Caki2 (cell line): ENCODE measurements around the gene KCNH1. TPM values are rescaled to one million over a fixed set of nuclear protein-coding genes. Genes with fewer than 3 reads are reported as not detected.
"Not testable (repeated sequence)": the region's sequence is repeated elsewhere in the genome, so short reads cannot be mapped to it uniquely, and the experiment has no call there.

Experiments used
- DNase-seq: peaks from one replicate; pipeline ENCODE4 v3.0.0-alpha.2; 2015; ENCODE audit warnings: low read depth
- in situ Hi-C: cut with HindIII; loops from 2 replicates; pipeline ENCODE4 v1.10.0; 2016; ENCODE audit warnings: low sequenced_read_pairs, low pct_unique_long_range_greater_than_20kb, mixed read lengths
- total RNA-seq: library from RNA; depleted of rRNA; stranded (reverse); fragments of >200 nt; shearing (Covaris generic); gene quantifications from 2 replicates; pipeline ENCODE4 v1.2.3, GENCODE V29; 2014; ENCODE audit warnings: low replicate concordance

Gene KCNH1
- total RNA-seq, 1 experiment from 2014 or later, result 2.0 TPM

DNA sequence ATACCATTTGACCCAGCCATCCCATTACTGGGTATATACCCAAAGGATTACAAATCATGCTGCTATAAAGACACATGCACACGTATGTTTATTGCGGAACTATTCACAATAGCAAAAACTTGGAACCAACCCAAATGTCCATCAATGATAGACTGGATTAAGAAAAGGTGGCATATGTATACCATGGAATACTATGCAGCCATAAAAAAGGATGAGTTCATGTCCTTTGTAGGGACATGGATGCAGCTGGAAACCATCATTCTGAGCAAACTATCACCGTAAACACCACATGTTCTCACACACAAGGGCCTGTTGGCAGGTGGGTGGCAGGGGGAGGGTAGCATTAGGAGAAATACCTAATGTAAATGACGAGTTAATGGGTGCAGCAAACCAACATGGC lies 472.4 kb downstream of the KCNH1 start:
- in situ Hi-C loops, DNase-seq: not testable (repeated sequence)

DNA sequence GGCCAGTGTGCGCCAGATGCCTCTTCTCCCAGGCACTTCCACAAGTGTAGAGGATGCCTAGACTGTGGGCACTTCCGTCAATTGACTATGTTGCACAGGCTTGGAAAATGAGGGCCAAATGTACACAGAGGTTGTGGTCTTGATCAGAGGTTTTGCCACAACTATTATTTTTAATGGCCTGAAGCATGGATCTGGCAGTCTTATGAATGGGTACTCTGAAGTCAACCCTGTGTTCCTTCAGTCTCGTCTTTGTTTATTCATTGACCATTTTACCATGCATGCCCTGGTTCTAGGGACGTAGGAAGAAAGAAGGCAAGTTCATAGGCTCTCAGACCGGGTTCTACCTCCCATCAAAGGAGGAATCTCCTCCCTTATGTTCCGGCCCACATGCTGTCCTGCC lies 476.1 kb downstream of the KCNH1 start:
- DNase-seq, result no peak
- in situ Hi-C loops, result no loop called here

DNA sequence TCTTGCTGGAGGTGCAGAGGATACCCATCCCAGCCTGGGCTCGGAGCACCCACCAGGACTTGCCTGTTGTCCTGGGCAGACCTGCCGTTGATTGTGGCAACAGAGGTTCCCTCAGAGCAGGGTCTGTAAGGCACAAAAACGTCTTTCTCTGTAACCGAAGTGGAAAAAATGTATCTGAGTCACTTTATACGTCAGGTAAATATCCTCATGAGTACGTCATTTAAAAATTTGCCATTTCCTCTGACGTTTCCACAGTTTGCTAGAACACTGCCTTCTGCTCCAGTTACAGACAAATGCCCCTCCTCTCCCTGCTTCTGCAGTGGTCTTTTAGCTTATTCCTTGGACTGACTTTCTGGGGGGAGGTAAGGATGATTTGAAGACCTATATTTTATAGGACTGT lies 478.4 kb downstream of the KCNH1 start:
- no peak for DNase-seq
- in situ Hi-C loops, result no loop called here

DNA sequence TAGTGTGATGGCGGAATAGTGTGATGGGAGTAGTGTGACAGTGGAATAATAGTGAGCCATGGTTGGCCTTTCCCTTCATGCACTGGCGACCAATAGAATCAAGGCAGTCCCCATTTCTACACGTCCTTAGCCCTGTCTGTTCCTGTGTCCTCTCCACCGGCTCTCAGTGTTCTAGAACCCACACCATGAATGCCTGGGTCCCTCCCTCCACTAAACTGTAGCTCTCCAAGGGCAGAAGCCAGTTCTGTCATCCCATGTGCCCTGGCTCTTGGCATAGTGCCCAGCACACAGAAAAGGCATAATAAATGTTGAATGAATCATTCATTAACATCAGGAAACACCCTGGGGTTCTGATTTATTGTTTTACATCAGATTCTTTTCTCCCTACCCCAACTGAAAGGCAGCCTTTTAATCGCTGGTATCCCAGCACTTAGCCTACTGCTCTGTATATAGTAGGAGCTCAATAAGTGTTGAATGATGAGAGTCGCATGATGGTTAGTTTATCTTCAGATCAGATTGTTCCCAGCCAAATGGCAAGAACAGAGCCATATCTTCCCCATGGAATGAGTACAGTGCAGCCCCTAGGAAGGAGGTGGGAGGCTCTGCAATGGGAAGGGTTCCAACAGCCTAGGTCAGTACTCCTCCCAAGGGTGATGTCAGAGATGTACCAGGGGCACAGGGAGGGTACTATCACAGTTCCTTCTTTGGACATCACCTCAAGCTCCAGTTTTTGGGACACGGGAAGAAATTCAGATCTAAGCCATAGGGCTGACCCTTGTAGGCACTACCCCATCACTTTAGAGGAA lies 479.6 kb downstream of the KCNH1 start:
- in situ Hi-C loops, result no loop called here
- DNase-seq, result peak; percentile 19

DNA sequence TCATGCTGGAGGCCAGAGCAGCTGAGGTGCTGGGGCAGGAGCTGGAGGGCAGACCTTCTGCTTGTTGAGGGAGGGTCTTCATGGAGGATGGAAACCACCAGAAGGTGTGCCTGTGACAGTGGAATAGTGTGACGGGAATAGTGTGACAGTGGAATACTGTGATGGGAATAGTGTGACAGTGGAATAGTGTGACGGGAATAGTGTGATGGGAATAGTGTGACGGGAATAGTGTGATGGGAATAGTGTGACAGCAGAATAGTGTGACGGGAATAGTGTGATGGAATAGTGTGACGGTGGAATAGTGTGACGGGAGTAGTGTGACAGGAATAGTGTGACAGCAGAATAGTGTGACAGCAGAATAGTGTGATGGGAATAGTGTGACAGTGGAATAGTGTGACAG lies 480.2 kb downstream of the KCNH1 start:
- DNase-seq, result peak; percentile 8
- in situ Hi-C loops, result no loop called here

DNA sequence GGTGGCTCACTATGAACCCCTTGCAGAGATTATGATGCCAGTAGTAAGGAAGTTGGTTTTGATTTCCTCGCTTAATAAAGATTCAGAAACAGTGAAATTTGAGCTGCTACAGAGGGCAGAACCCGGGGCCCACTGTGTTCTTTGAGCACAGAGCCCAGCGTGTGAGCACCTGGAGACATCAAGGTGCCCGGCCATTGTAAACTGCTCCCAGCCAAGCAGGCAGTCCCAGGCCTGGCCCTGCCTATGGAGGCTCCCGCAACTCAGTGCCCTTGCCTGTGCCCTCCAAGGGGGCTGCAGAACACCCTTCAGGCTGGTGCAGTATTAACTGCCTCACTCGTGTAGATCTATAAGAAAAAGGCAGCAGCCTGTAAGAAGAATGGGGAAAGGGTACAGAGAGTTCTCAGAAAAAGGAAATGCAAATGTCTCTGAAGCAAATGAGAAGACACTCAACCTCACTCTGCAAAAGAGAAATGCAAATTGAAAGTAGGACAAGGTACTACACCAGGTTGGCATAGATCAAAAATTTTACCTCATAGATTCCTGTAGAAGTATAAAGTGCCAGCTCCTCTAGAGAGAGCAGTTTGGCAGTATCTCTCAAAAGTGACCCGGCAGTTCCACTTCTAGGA lies 481.5 kb downstream of the KCNH1 start:
- no peak for DNase-seq
- in situ Hi-C loops, result no loop called here

DNA sequence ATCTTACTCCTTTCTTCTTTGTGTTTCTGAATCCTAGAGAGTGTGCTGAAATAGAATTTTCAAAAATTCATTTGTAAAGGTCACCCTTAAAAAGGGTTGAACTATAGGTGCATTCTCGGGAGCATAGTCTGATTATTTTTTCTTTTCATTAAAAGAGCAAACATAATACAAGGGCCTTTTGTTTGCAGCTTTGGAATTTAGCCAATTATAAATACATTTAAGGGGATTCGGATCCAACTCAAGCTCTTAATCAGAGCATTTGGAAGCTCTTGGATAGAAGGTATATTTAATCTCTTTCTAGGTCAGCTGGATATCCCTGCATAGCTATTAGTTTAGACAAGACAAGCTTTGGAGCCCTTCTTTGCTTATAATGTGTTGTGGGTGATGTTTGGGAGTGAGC lies 483.5 kb downstream of the KCNH1 start:
- in situ Hi-C loops, result no loop called here
- DNase-seq, result no peak

DNA sequence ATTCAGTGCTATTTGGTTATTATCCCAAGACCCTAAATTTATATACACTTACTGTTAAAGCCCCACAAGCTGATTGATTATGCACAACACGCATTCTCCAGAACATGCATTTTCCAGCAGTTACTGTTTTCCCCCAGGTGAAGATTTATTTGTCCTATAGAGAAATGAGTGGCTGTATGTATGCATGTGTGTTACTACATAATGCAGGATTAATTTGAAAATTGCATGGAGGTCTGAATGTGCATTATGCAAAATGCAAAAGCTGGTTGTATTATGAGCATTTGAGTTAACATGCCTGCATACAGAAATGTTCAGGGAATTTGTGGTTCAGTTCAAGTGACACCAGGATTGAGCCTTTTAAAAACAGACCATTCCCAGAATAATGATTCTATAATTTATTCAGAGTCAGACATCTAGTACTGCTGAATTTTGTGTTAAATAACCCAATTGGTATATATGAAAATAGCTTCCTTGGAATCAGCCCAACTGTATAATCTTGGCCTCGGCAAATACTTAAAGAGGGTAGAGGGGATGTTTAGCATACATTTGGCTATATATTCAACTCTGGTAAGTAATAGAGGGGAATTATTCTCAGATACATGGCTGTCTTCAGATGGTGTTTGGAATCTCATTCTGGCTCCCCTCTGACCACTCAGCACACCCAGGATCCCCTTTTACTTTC lies 485.2 kb downstream of the KCNH1 start:
- DNase-seq, result no peak
- in situ Hi-C loops, result no loop called here

DNA sequence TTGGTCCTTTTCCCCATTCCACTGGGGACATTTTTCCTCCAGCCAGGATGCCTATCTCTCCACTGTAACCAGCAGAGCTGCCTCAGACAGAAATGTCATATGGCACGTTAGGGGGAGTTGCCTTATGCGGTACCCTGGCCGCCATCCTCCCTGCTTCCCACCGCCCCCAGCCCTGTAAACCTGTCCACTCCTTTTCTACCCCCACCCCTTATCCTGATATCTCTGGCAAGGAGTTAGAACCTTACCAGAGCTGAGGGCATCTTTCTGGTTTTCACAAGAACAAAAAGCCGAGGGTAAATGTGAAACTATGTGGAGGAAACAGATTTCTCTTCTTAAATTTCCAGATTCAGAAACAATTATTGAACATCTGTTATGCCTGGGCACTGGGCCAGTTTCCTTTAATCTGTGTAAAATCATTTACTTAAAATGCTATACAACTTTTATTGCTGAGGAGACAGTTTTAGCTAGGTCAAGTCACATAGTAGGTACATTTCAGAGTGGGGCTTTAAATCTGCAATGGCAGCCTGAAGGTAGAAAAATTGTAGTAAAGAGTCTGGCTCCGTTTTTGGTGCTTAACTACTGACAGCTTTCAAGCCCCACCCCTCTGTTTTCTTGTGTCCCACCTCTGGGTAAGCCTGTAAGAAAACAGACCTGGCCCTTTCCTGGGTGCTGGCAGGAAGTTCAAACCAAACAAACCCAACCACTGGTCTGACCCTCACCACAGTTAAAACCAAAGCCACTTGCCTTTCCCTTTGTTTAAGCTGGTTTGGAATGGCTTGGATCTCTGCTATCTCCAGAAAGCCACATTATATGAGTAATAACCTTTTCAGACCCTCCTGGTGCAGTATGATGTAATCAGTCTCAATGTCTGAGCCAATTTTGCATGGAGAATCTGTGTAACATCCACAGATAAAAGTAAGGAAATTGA lies 486.3 kb downstream of the KCNH1 start:
- in situ Hi-C loops, result no loop called here
- no peak for DNase-seq

DNA sequence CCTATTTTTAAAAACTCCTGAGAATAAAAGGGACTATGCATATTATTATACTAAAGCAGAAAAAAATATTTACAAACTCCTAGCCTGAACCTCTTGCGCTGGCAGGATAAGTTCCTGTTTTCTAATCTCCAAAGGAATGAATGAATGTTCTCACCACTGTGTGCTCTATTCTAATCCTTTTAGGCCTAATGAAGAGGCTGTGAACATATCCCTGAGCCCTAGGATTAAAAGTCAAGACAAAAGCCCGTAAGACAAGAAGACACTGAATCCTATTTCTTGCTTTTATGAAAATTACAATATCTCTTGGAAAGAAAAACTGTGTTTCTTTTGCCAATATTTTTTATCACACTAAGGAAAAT lies 487.7 kb downstream of the KCNH1 start:
- no peak for DNase-seq
- in situ Hi-C loops, result no loop called here

DNA sequence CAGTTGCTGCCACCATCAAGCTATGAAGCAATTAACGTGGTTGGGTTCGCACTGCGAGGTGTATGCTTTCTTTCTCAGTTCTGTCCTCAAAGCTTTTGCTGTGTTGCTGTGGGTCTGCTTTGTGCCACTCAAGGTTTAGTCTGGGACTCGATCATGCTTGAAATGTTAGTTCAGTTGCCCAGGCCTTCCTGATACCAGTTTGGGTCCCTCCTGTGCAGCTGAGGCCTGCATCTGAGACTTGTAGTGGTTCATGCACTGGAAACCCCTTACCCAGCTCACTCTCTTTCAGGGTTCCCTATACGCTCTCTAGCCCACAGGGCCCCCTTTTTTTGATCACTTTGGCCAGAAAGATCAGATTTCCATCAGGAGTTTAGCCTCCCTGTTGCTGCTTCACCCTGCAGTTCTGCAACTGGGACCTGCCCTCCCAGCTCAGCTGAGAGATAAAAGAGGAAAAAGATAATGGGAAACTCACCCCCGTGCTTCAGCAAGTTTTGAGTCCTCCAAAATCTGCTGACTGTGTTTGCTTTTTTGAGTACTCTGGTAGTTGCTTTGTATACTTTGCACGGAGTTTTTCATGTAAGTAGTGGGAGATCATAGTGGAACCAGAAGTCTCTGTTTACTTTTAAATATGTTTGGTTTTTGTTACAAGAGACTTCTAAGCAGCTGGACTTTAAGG lies 488.2 kb downstream of the KCNH1 start:
- in situ Hi-C loops, result no loop called here

DNA sequence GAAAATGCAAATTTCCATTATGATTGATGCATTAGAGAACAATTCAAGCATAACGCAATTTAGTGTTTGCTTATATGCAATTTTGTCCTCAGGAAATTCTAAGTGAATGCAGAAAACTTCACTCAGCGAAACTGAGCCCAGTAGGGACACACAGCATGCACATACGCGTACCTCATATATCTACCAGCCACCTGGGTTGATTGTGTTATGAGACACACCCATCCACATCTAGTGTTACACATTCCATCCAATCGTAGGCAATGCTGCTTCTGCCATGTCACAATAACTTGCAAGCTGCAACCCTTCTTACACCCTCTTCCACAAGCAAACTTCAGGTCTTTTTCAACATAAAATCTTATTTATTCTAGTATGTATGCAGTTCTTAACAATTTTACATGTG lies 492.4 kb downstream of the KCNH1 start:
- in situ Hi-C loops, result no loop called here

More for the DNA sequence above, 488.2 kb downstream of the KCNH1 start:
- DNase-seq, result no peak

DNA sequence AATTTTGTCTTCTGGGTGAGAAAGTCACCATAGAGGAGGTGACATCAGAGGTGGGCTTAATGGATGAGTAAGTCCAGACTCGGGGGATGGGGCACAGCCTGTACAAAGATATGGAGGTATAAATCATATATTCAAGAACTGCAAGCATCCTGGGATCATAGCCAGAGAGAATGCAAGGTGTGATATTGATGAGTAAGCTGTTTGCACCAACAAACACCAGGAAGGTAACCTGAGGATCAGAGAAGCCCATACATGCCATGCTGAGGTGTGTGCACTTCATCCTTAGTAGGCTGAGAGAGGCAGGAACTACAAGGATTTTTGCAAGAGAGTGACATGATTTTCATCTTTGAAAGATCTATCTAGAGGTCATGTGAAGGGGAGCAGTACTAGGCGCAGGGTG lies 498.8 kb downstream of the KCNH1 start:
- no peak for DNase-seq
- in situ Hi-C loops, result no loop called here

More for the DNA sequence above, 492.4 kb downstream of the KCNH1 start:
- DNase-seq, result no peak

DNA sequence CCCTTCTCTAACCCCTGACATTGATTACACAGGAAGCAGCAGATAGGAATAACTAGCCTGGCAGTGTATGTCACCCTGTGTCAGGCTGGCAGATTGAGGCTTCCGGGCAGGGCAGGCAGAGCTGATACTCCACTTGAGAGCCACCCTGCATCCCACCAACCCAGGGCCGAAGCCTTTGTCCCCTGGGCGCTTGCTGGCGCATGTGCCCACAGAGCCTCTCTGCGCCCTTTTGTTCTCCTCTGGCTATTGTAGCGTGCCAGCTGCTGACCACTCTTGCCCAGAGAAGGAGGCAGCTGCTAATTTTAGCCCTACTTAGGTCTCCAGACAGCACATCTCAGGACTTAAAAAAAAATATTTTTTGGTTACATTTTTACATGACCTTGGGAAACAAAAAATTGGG lies 500.3 kb downstream of the KCNH1 start:
- no peak for DNase-seq
- in situ Hi-C loops, result no loop called here

DNA sequence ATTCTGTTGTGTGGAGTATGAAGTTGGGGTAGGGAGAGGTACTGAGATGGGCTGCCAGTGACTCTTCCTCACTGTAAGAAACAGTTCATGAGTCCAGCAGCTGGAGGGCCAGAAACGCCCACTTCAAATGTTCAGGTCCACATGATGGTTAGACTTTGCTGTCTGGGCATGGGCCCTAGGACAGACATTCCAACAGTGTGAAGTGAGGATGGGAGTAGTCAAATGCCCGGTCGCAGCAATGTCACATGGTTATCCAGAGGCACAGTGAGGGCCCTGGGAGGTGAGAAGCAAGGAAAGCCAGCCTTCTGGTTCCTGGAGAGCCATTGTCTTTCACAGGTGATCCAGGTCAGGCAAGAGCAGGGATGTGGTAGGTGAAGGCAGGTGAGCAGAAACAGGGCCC lies 500.8 kb downstream of the KCNH1 start:
- no peak for DNase-seq
- in situ Hi-C loops, result no loop called here

DNA sequence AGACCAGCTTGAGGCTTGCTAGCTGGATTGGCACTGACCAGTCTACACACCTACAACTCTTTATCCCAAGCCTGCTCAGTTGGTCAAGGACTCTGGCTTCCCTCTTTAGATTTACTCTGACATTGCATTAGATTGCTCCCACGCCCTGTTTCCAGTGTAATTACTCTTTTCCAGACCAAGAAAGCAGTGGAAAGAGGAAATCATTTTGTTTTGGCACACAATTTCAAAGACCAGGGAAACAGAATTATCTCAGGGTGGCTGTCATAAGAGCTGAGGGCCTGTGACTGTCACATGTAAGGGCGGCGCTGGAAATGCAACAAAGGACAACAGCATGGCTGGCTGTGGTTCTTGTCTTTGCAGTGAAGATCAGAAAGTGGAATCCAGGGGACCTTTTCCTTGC lies 502.5 kb downstream of the KCNH1 start:
- no peak for DNase-seq
- in situ Hi-C loops, result no loop called here

DNA sequence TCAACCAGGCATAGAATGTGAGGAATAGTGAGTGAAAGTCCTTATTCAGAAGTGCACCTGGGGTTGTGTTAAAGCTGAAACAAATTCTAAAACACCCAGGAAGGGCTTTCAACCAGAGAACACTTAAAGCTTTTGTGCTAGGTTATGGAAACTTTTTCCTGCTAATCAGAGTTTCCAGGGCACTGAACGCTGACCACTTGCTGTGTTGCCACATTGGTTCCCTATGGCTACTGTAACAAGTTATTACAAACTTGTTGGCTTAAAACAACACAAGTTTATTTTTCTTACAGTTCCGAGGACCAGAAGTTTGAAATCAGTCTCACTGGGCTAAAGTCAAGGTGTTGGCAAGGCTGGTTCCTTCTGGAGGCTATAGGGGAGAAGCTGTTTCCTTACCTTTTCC lies 504.7 kb downstream of the KCNH1 start:
- in situ Hi-C loops, result no loop called here
- DNase-seq, result no peak

DNA sequence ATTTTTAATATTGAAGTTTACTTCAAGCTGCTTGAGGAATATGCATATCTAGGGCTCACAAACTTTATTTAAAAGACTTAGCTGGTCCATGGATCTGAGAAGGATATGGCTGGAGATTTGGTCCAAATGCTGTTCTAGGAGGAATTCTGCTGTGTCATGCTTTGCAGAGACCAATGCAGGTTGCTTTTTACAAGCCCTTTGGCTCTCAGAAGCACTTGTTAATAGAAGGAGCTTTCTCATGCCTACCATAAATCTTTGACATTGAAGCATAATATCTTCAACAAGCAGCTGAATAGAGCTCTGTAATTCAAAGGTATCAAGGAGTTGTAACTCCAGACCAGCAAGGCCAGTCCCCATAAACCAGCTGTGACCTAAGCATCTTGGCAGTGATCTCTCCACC lies 506.2 kb downstream of the KCNH1 start:
- DNase-seq, result no peak
- in situ Hi-C loops, result no loop called here
